ENCODE results near the gene ACVR1C.

GRCh38 chr2:157628477-157629415 lies at the start of gene ACVR1C:
- no peak for TF ChIP-seq POLR2AphosphoS5 (IDR thresholded peaks at IDR 0.05)
- TF ChIP-seq CTCF (IDR thresholded peaks at IDR 0.05): peak in 3 of 4 experiments; percentile 10 to 54 (median 42)
- no peak for TF ChIP-seq POLR2A (IDR thresholded peaks at IDR 0.05)
- no peak for TF ChIP-seq EP300 (IDR thresholded peaks at IDR 0.05)
